Right lobe of liver (tissue), 4 donors: ENCODE results near the gene SHISAL2A.

ENCODE experiments used
- POLR2A ChIP-seq: fragments of 450-650 bp; IDR thresholded peaks from one replicate; pipeline ENCODE4 v1.6.1; 2017; ENCODE audit warnings: antibody characterized with exemption, mild to moderate bottlenecking
- TF ChIP-seq, protein P1 (sequence below), 4 donors: fragments of 200-600 bp in 3 of 4; fragments of 450-650 bp in 1 of 4; IDR thresholded peaks; one replicate each; pipeline versions ENCODE4 v1.5.1 to v1.8.0; 2016 to 2022; ENCODE audit warnings: antibody characterized with exemption in 4 of 4, mild to moderate bottlenecking in 2 of 4
- donor health status: DM: no; HTN: no; CAD: no.
- donor health status: DM: no; HTN: no; CAD: no.
- donor health status: DM: no; HTN: yes; CAD: no.

DNA sequence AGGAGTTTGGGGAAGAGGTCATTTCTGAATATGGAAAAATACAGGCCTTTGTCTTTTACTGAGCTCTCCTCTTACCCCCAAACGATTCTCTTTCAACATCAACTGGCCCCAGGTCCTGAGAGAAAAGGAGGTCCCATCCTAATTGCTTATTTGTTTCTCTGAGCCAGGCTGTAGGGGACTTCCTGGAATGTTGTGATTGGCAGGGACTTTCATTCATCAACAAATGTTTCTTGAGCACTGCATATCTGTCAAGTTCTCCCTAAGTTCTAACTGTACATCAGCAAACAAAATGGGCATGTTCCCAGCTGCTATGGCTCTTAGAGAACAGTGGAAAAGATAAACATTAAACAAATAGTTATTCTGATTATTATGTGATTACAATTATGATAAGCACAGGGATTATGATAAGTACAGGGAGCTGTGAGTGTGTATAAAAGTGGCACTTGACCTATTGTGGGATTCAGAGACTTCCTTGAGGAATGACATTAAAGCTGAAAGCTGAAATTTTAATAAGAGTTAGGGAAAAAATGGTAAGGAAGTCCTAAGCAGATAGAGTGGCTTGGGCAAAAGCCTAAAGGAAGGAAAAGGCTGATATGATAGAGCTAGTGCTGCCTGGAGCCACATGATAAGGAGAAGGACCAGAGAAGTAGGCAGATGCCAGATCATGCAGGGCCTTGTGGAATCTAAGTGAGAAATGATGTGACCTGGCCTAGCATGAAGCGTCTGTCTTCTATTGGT, 19.2 kb upstream of the SHISAL2A start:
- TF ChIP-seq, protein P1, sequence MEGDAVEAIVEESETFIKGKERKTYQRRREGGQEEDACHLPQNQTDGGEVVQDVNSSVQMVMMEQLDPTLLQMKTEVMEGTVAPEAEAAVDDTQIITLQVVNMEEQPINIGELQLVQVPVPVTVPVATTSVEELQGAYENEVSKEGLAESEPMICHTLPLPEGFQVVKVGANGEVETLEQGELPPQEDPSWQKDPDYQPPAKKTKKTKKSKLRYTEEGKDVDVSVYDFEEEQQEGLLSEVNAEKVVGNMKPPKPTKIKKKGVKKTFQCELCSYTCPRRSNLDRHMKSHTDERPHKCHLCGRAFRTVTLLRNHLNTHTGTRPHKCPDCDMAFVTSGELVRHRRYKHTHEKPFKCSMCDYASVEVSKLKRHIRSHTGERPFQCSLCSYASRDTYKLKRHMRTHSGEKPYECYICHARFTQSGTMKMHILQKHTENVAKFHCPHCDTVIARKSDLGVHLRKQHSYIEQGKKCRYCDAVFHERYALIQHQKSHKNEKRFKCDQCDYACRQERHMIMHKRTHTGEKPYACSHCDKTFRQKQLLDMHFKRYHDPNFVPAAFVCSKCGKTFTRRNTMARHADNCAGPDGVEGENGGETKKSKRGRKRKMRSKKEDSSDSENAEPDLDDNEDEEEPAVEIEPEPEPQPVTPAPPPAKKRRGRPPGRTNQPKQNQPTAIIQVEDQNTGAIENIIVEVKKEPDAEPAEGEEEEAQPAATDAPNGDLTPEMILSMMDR (IDR thresholded peaks at IDR 0.05), result no peak
- no peak for TF ChIP-seq POLR2A
